GM23338 (cell line): Measurements from ENCODE around the gene KPNA6.

Source experiments
- CTCF ChIP-seq, 2 experiments: fragments of 200-600 bp in 1 of 2; sonication (generic) in 1 of 2; conservative IDR thresholded peaks; 2 replicates each; pipeline versions ENCODE4 v1.5.1 to v1.6.1; 2016 to 2017; ENCODE audit warnings: antibody characterized with exemption in 2 of 2, low read depth in 2 of 2, mild to moderate bottlenecking in 2 of 2, moderate library complexity in 1 of 2
- EZH2phosphoT487 ChIP-seq: fragments of 200-600 bp; sonication (generic); IDR thresholded peaks from one replicate; pipeline ENCODE4 v1.8.1; 2018; ENCODE audit warnings: antibody characterized with exemption; ENCODE audit not compliant: unreplicated experiment
- POLR2AphosphoS5 ChIP-seq: IDR thresholded peaks from 2 replicates; pipeline ENCODE4 v1.6.1; 2016; ENCODE audit warnings: antibody characterized with exemption, low read depth
- REST ChIP-seq: IDR thresholded peaks from one replicate; pipeline ENCODE4 v1.6.1; 2018; ENCODE audit warnings: antibody characterized with exemption; ENCODE audit not compliant: unreplicated experiment

- peak; percentile 92 for TF ChIP-seq POLR2AphosphoS5
- no peak for TF ChIP-seq CTCF (conservative IDR thresholded peaks at IDR 0.05; ENCODE audit: low read depth in 2 of 2)
- TF ChIP-seq REST, result no peak
- TF ChIP-seq EZH2phosphoT487, result no peak
These were observed 114.3 kb downstream of the KPNA6 start, which contains the start of the genes EIF3I and TMEM234 for GRCh38 chr1:32221980-32222755.
